ENCODE measurements around the gene KDELR3.

KDELR3 gene

DNA sequence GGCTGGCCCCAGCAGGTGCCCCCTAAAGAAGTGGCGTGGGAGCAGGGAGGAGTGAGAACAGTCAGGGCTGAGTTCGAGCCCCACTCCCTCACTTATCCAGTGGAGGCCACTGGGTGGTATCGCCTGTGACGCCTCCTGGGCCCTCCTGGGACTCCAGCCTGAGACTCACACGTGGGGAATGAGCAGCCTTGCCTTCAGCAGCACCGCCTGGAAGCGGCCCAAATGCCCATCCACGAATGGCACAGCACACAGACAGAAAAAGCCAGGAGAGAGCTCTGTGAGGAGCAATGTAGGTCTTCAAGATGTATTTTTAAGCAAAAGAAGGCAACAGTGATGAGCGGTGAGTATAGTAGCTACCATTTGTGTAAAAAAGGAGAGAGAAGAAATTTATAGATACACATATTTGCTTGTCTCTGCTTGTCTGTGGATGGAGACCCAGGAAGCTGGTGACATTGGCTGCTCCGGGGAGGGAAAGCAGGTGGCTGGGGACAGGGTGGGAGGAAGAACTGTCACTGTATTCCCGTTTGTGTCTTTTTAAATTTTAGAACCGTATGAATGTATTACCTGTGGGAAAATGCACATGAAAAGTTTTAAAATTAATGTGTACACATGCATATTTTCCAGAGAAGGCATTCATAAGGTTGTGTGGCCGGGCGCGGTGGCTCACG is 26.1 kb upstream of the KDELR3 start:
- H3K27ac ChIP-seq = no peak overlapping the region
- TF ChIP-seq, protein P1, sequence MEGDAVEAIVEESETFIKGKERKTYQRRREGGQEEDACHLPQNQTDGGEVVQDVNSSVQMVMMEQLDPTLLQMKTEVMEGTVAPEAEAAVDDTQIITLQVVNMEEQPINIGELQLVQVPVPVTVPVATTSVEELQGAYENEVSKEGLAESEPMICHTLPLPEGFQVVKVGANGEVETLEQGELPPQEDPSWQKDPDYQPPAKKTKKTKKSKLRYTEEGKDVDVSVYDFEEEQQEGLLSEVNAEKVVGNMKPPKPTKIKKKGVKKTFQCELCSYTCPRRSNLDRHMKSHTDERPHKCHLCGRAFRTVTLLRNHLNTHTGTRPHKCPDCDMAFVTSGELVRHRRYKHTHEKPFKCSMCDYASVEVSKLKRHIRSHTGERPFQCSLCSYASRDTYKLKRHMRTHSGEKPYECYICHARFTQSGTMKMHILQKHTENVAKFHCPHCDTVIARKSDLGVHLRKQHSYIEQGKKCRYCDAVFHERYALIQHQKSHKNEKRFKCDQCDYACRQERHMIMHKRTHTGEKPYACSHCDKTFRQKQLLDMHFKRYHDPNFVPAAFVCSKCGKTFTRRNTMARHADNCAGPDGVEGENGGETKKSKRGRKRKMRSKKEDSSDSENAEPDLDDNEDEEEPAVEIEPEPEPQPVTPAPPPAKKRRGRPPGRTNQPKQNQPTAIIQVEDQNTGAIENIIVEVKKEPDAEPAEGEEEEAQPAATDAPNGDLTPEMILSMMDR (IDR thresholded peaks at IDR 0.05) = no peak
- no peak for TF ChIP-seq ZFX (IDR thresholded peaks at IDR 0.05; ENCODE audit: borderline replicate concordance)

DNA sequence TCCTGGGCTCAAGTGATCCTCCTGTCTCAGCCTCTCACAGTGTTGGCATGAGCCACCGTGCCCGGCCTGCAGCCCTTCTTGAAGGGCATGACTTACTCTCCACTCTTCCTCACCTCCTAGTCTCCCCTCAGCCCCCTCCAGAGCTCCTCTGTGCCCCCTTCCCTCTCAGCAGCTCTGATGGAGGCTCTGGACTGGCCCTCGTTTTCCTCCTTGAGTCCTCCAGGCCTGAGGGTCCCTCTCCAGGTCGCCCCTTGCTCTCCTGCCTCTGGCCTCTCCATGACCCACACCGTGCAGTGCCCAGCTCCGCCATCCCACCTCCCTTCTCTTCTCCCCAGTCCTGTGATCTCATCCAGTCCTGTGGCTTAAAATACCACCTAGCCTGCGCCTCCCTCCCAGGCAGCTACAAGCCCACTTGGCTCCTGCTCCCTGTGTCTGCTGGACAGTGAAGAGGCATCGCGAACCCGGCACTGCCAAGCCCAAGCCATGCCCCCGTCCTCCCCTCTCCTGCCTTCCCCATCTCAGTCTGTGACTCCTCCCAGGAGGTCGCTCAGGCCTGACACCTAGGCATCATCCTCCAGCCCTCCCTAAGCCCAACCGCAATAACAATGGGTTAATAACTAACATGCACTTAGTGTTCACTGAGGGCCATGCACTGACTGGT is 24.8 kb upstream of the KDELR3 start:
- TF ChIP-seq, protein P1 (IDR thresholded peaks at IDR 0.05) = no peak
- no peak for TF ChIP-seq ZFX (IDR thresholded peaks at IDR 0.05; ENCODE audit: borderline replicate concordance)
- no peak overlapping the region for H3K27ac ChIP-seq

DNA sequence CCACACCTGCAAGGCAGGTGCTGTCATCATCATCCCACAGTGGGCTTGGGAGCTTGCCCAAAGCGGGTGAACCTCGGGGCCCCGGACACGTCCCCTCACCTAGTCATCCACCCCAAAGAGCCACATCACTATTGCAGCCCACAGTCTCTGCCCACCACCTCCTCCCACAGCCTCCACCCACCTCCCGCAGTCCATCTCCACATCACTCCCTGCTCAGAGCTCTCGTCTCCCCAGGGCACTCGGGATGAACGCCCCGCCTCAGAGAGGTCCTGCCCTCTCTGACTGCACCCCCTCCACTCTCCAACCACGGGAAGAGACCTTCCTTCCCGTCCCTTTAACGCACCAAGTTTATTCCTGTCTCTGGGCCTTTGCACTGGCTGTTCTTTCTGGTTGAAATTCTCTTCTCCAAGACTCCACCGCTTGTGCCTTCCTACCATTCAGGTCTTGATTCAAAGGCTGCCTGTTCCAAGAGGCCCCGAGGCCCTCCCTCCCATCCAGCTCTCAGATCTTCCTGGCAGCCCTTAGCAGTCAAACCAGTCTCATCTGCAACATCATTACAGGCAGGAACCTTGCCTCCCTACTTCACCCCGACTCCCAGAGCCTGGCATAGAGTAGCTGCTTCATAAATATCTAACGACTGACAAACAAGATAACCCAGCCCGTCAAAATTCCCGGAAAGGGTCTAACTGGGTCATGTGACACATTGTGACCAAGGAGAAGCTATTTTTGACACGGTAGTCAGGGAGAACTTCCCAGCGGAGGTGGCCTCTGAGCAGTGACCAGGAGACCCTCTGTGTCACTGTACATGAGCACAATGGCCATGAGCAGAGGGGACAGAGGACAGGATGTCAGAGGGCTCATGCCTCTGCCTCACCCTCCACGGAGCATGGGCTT is 24.0 kb upstream of the KDELR3 start:
- no peak overlapping the region for H3K27ac ChIP-seq
- TF ChIP-seq ZFX (IDR thresholded peaks at IDR 0.05; ENCODE audit: borderline replicate concordance) = no peak
- TF ChIP-seq, protein P1 (IDR thresholded peaks at IDR 0.05) = no peak

DNA sequence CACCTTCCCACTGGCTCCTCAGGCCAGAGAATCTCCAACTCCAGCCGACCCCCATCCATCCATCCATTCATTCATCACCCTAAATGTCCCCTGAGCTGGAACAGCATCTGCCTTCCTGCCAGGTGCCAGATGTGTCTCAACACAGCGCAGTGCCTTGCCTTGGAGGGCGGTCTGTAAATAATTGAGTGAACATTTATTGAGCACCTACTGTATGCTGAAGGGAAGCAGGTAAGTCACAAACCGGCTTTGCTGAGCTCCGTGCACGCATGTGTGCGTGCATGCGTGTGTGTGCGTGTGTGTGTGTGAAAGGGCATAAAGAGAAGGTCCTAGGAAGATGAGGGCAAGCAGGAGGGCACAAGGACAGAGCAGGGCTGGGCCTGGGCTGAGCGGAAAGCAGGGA is 23.1 kb upstream of the KDELR3 start:
- no peak overlapping the region for H3K27ac ChIP-seq
- TF ChIP-seq ZFX (IDR thresholded peaks at IDR 0.05; ENCODE audit: borderline replicate concordance) = no peak
- TF ChIP-seq, protein P1 (IDR thresholded peaks at IDR 0.05) = no peak

DNA sequence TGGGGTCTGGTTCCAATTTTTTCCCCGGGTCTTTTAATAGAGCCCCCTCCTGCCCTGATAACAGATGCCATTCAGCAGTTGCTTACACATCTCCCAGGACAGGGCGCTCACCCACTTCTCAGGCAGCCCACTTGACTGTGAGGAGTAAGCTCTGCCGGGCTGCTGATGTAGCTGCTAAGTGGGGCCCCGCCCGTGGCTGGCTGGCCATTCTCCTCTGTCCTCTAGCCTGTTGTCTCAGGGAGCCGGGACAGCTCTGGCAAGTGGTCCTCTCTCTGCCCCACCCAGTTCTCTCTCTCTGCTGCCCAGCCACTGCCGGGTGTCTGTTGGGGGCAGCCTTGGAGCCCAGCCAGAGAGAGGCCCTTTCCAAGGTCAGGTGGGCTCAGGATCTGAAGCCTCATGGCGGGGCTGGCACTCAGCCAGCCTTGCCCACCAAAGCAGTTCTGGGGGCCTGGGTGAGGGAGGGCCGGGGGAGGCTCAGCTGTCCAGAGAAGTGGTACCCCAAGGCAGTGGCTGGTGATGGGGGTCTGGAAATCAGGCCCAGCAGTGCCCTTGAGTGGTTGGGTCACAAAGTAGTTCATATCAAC is 21.8 kb upstream of the KDELR3 start:
- H3K27ac ChIP-seq = no peak overlapping the region
- no peak for TF ChIP-seq ZFX (IDR thresholded peaks at IDR 0.05; ENCODE audit: borderline replicate concordance)
- TF ChIP-seq, protein P1 (IDR thresholded peaks at IDR 0.05) = no peak

DNA sequence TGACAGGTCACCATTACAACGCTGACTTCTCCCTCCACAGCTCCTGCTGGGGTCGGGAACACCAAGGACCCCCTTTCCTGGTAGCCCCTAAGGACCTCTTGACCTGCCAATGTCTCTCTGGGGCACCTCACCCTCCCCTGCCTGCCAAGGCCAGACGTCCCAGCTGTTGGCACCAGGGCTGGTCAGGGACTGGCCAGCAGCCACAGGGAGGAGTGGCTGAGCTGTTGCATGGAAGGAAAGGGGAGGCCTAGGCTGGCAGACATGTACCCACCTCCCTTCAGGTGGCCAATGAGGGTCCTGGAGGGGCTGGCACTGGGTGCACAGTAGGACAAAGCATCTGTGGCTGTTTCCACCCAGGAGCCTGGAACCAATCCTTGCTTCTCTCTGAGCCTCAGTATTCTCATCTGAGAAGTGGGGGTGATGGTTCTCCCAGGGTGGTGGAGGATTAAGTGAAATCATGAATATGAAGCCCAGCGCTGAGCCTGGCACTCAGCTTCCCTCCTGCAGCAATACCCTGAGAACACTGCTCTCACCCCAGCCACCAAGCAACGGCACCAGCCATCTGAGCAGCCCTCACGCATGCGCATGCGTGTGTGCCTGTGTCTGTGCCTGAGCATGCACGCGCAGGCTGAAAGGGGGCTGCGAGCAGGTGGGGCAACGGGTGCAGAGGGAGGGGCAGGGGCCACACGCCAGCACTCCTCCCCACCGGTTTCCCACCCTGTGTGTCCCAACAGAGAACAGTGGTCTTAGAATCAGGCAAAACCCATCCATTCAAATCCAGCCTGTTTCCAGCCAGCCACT is 18.8 kb upstream of the KDELR3 start:
- no peak for TF ChIP-seq ZFX (IDR thresholded peaks at IDR 0.05; ENCODE audit: borderline replicate concordance)
- TF ChIP-seq, protein P1 (IDR thresholded peaks at IDR 0.05) = no peak
- no peak overlapping the region for H3K27ac ChIP-seq

All from 22Rv1 (cell line).